ENCODE data around the gene HUWE1. TPM values are rescaled to one million over a fixed set of nuclear protein-coding genes. Genes with fewer than 3 reads are reported as not detected.

Gene HUWE1
- total and polyA plus RNA-seq, 11 donors = 34.7 to 222 (median 162) TPM

GRCh38 chrX:53630261-53630660, 56.3 kb downstream of the HUWE1 start:
- H3K4me3 ChIP-seq = no peak overlapping the region
- H3K27ac ChIP-seq = no peak overlapping the region
- H3K27me3 ChIP-seq = peaks cover 0 to 9% (median 0%) of the 10 kb centered on the region in 9 donors
- WGBS, 4 donors = 64 to 88% (median 79%) methylated on average over 4 of the region's 4 CpGs
- ATAC-seq (no peak), DNase-seq (no peak)
- H3K36me3 ChIP-seq = peaks cover 0 to 95% (median 86%) of the 10 kb centered on the region in 9 donors
- no peaks in the 10 kb centered on the region for H3K4me1 ChIP-seq
- TF ChIP-seq, protein P1, sequence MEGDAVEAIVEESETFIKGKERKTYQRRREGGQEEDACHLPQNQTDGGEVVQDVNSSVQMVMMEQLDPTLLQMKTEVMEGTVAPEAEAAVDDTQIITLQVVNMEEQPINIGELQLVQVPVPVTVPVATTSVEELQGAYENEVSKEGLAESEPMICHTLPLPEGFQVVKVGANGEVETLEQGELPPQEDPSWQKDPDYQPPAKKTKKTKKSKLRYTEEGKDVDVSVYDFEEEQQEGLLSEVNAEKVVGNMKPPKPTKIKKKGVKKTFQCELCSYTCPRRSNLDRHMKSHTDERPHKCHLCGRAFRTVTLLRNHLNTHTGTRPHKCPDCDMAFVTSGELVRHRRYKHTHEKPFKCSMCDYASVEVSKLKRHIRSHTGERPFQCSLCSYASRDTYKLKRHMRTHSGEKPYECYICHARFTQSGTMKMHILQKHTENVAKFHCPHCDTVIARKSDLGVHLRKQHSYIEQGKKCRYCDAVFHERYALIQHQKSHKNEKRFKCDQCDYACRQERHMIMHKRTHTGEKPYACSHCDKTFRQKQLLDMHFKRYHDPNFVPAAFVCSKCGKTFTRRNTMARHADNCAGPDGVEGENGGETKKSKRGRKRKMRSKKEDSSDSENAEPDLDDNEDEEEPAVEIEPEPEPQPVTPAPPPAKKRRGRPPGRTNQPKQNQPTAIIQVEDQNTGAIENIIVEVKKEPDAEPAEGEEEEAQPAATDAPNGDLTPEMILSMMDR (IDR thresholded peaks at IDR 0.05) = no peak
- no peak for TF ChIP-seq POLR2A (IDR thresholded peaks at IDR 0.05)
- H3K9me3 ChIP-seq = no peaks in the 10 kb centered on the region
- intact Hi-C loops (cut with DNase I) = no loop called here

GRCh38 chrX:53622431-53622830, 64.1 kb downstream of the HUWE1 start:
- Histone ChIP-seq H3K4me1 (no peaks in the 10 kb centered on the region), H3K9me3 (no peaks in the 10 kb centered on the region), H3K27me3 (peaks cover 0 to 12% (median 0%) of the 10 kb centered on the region in 9 donors), H3K27ac (no peak overlapping the region), H3K36me3 (peaks cover 0 to 98% (median 68%) of the 10 kb centered on the region in 9 donors), H3K4me3 (no peak overlapping the region)
- DNase-seq = no peak
- 81 to 93% (median 88%) methylated on average over 2 of the region's 2 CpGs for WGBS, 4 donors
- intact Hi-C loops (cut with DNase I) = loop anchor here in 1 of 10 donors (10.0 kb wide), 1 partner anchor 58 kb away; no protein-coding TSS in a partner anchor
- TF ChIP-seq POLR2A (IDR thresholded peaks at IDR 0.05) = no peak
- TF ChIP-seq, protein P1 (IDR thresholded peaks at IDR 0.05) = no peak
- ATAC-seq = no peak

DNA sequence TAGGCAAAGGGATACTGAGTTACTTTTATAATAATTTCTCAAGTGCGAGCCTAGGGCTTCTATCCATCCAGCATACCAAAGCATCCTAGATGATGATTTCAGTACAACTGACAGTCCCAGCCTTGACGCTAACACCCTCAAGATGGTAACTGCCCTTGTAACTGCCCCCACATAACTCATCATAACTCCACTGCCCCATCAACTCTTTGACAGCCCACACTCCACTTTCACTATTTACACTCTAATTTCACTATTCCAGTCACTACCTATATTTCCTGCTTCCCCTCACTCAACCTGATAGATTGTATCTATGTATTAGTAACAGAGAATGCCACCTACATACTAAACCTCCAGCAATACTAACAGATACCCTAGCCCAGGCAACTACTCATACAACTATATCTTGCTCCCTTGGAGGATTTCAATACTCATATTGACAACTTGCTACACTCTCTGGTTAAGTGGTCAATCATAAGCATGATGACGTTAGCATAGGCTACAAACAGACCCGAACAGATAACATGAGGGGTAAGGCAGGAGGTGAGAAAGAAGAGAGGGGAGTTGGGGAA, 65.0 kb downstream of the HUWE1 start:
- H3K4me1 ChIP-seq = no peaks in the 10 kb centered on the region
- H3K36me3 ChIP-seq = peaks cover 0 to 98% (median 68%) of the 10 kb centered on the region in 9 donors
- no peaks in the 10 kb centered on the region for H3K9me3 ChIP-seq
- H3K27me3 ChIP-seq = peaks cover 0 to 12% (median 0%) of the 10 kb centered on the region in 9 donors
- H3K27ac ChIP-seq = no peak overlapping the region
- DNase-seq = no peak
- no peak overlapping the region for H3K4me3 ChIP-seq
- intact Hi-C loops (cut with DNase I) = loop anchor here in 1 of 10 donors (10.0 kb wide), 1 partner anchor 57 kb away; no protein-coding TSS in a partner anchor
- ATAC-seq = no peak
- TF ChIP-seq POLR2A (IDR thresholded peaks at IDR 0.05) = no peak
- TF ChIP-seq, protein P1 (IDR thresholded peaks at IDR 0.05) = no peak
- WGBS, 4 donors = 60 to 91% (median 81%) methylated on average over 4 of the region's 4 CpGs

- DNase-seq = no peak
- TF ChIP-seq, protein P1 (IDR thresholded peaks at IDR 0.05) = no peak
- no peak for TF ChIP-seq POLR2A (IDR thresholded peaks at IDR 0.05)
Observed at GRCh38 chrX:53616946-53617345, 69.6 kb downstream of the HUWE1 start.

More at GRCh38 chrX:53616946-53617345, 69.6 kb downstream of the HUWE1 start:
- no peak for ATAC-seq
- Histone ChIP-seq H3K27me3 (peaks cover 0 to 5% (median 0%) of the 10 kb centered on the region in 9 donors), H3K36me3 (peaks cover 0 to 99% (median 75%) of the 10 kb centered on the region in 9 donors), H3K4me1 (no peaks in the 10 kb centered on the region), H3K4me3 (no peak overlapping the region), H3K27ac (no peak overlapping the region), H3K9me3 (no peaks in the 10 kb centered on the region)
- intact Hi-C loops (cut with DNase I) = loop anchor here in 1 of 10 donors (10.0 kb wide), 1 partner anchor 52 kb away; no protein-coding TSS in a partner anchor
- WGBS, 4 donors = 67 to 77% (median 76%) methylated on average over 6 of the region's 6 CpGs

Measured in heart left ventricle (tissue), 16 donors.